Endodermal cell (in vitro differentiated cells): Measurements from ENCODE around the gene TXNDC11. TPM values are rescaled to one million over a fixed set of nuclear protein-coding genes. Genes with fewer than 3 reads are reported as not detected.
A peak's percentile ranks its signal among the peaks of the same experiment; 100 is the strongest.

Experiments used
- DNase-seq: peaks from one replicate; pipeline ENCODE4 v3.0.0-alpha.2; 2017
- H3K27ac ChIP-seq: 2 replicates; pipeline ENCODE4 v1.5.1; 2013; ENCODE audit warnings: mild to moderate bottlenecking, low read depth, low read length, moderate library complexity
- H3K27me3 ChIP-seq: 2 replicates; pipeline ENCODE4 v1.6.1; 2013; ENCODE audit warnings: mild to moderate bottlenecking, low read length, moderate library complexity; ENCODE audit not compliant: insufficient read depth, control insufficient read depth, poor library complexity, severe bottlenecking
- H3K36me3 ChIP-seq: 2 replicates; pipeline ENCODE4 v1.7.0; 2013; ENCODE audit warnings: mild to moderate bottlenecking, low read length, moderate library complexity; ENCODE audit not compliant: control insufficient read depth, insufficient read depth
- H3K4me1 ChIP-seq: one replicate; pipeline ENCODE4 v1.7.0; 2013; ENCODE audit warnings: low read length; ENCODE audit not compliant: control insufficient read depth, insufficient read depth
- H3K4me3 ChIP-seq: 2 replicates; pipeline ENCODE4 v1.5.1; 2013; ENCODE audit warnings: mild to moderate bottlenecking, low read length, moderate library complexity
- H3K9ac ChIP-seq: 2 replicates; pipeline ENCODE4 v1.6.1; 2013; ENCODE audit warnings: mild to moderate bottlenecking, low read length, moderate library complexity; ENCODE audit not compliant: poor library complexity, severe bottlenecking; ENCODE audit errors: extremely low read depth
- H3K9me3 ChIP-seq: 2 replicates; pipeline ENCODE4 v1.6.1; 2013; ENCODE audit warnings: mild to moderate bottlenecking, low read length, moderate library complexity; ENCODE audit not compliant: control insufficient read depth
- H3K27ac Mint-ChIP-seq: 2 replicates; pipeline ENCODE4 v1.8.0; 2020; ENCODE audit warnings: mixed read lengths
- H3K27me3 Mint-ChIP-seq: 2 replicates; pipeline ENCODE4 v1.8.0; 2021; ENCODE audit warnings: mild to moderate bottlenecking, mixed read lengths; ENCODE audit not compliant: insufficient read depth
- H3K36me3 Mint-ChIP-seq: 2 replicates; pipeline ENCODE4 v1.8.0; 2020; ENCODE audit warnings: low read depth, mixed read lengths
- H3K4me1 Mint-ChIP-seq: 2 replicates; pipeline ENCODE4 v1.8.0; 2020; ENCODE audit warnings: mixed read lengths
- H3K4me3 Mint-ChIP-seq: 2 replicates; pipeline ENCODE4 v1.8.0; 2020; ENCODE audit warnings: mild to moderate bottlenecking, moderate library complexity, mixed read lengths
- H3K9me3 Mint-ChIP-seq: 2 replicates; pipeline ENCODE4 v1.8.0; 2020; ENCODE audit warnings: mild to moderate bottlenecking, mixed read lengths
- WGBS, 2 experiments: methylation state at CpG; one replicate each; pipeline versions ENCODE4 v1.1.5 to v1.1.7; 2013; ENCODE audit warnings: missing lambda C conversion rate in 2 of 2, mixed read lengths in 1 of 2; ENCODE audit not compliant: insufficient coverage in 1 of 2, insufficient read length in 1 of 2; 5-methylcytosine and 5-hydroxymethylcytosine counted together
- total RNA-seq, 2 donors: library from RNA; stranded (reverse); fragmentation: NEBNext Ultra II Directional in 1 of 2; extraction: Animal tissue kit (Norgen Biotek cat#: 25700) in 1 of 2; gene quantifications; 2 replicates in 1 of 2; 3 replicates in 1 of 2; pipeline ENCODE4 v1.2.1, GENCODE V29; 2021
- TF ChIP-seq, protein P1 (sequence below): fragments of 200-600 bp; sonication (generic); conservative IDR thresholded peaks from 2 replicates; pipeline ENCODE4 v1.5.0; 2021; ENCODE audit warnings: antibody characterized with exemption, mild to moderate bottlenecking

The TXNDC11 gene
- total RNA-seq, 2 donors from 2014 or later: 16.4 to 20.8 TPM

DNA sequence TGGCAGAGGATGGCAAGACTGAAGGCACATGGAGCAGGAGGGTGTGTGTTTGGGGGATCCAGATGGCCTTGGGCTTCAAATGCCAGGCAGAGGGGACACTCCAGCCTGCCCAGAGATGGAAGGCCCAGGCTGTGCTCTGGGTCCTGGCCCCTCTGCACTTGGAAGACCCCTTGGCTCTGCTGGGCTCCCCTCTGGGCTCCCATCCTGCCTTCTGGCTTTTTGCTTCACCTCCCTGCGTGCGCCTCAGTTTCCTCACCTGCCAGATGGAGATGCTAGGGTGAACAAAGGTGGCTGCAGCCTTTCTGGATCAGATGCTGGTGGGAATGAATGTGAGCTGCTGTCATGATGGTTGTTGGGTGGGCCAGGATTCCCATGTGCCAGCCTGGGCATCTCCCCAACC is 71.4 kb downstream of the TXNDC11 start:
- H3K9me3 Mint-ChIP-seq: no peaks in the 10 kb centered on the region
- no peaks in the 10 kb centered on the region for H3K27me3 Mint-ChIP-seq
- no peak overlapping the region for H3K4me3 ChIP-seq
- H3K36me3 Mint-ChIP-seq: peaks cover 6% of the 10 kb centered on the region
- DNase-seq: no peak
- H3K9ac ChIP-seq: no peak overlapping the region
- no peak overlapping the region for H3K4me3 Mint-ChIP-seq
- peaks cover 12% of the 10 kb centered on the region for H3K4me1 ChIP-seq
- no peaks in the 10 kb centered on the region for H3K27me3 ChIP-seq
- H3K36me3 ChIP-seq: peaks cover 6% of the 10 kb centered on the region
- 90 to 98% methylated on average over 2 of the region's 2 CpGs for WGBS, 2 experiments
- H3K4me1 Mint-ChIP-seq: peaks cover 21% of the 10 kb centered on the region
- peak overlapping the region; percentile 58 for H3K27ac Mint-ChIP-seq
- H3K27ac ChIP-seq: no peak overlapping the region
- TF ChIP-seq, protein P1, sequence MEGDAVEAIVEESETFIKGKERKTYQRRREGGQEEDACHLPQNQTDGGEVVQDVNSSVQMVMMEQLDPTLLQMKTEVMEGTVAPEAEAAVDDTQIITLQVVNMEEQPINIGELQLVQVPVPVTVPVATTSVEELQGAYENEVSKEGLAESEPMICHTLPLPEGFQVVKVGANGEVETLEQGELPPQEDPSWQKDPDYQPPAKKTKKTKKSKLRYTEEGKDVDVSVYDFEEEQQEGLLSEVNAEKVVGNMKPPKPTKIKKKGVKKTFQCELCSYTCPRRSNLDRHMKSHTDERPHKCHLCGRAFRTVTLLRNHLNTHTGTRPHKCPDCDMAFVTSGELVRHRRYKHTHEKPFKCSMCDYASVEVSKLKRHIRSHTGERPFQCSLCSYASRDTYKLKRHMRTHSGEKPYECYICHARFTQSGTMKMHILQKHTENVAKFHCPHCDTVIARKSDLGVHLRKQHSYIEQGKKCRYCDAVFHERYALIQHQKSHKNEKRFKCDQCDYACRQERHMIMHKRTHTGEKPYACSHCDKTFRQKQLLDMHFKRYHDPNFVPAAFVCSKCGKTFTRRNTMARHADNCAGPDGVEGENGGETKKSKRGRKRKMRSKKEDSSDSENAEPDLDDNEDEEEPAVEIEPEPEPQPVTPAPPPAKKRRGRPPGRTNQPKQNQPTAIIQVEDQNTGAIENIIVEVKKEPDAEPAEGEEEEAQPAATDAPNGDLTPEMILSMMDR: no peak
- H3K9me3 ChIP-seq: no peaks in the 10 kb centered on the region

DNA sequence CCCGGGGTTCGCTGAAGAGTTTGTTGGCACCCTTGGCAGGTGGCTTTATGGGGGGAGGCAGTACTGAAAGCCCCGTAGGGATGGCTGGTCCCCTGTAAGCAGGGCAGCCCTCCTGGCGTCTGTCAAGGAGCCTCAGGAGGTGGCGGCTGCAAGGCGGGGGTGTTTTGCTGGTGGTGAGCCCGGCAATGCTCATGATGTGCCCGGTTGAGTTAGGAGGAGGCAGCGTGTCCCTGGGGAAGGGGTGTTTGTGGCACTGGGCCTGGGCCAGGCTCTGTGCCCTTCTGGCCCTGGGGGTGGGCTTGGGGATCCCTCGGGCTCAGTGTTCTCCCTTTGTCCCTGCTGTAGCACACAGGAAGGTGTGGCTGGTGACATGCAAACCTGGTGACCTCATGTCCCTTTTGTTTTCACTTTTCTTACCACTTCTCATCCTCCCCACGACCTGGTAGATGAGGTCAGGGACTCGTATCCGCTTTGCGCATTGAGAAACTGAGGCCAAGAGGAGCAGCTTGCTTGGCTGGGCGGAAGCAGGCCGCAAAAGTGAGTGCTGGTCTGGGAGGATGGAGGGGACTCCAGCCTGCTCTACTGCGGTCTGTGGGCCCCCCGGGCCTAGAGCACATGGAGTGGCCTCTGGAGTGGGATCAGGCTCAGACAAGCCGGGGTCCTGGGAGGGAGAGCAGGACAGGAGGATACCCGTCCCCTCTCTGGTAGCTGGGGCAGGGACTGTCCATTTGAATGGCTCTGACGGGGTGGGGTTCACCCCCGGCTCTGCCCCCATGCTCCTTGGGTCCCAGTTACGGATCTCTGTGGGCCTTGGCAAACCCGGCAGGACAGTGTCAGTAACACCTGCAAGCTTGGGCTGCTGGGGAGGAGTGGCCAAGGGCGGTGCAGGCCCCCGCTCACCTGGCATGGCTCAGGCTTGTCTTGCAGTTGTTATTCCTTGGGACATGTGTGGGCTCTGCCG is 72.2 kb downstream of the TXNDC11 start:
- TF ChIP-seq, protein P1: no peak
- Histone ChIP-seq H3K27me3 (no peaks in the 10 kb centered on the region), H3K9me3 (no peaks in the 10 kb centered on the region), H3K4me3 (peak overlapping the region; percentile 83), H3K27ac (no peak overlapping the region), H3K9ac (no peak overlapping the region), H3K36me3 (peaks cover 4% of the 10 kb centered on the region), H3K4me1 (peaks cover 12% of the 10 kb centered on the region)
- no peaks in the 10 kb centered on the region for H3K9me3 Mint-ChIP-seq
- 79 to 82% methylated on average over 14 to 27 of the region's 27 CpGs for WGBS, 2 experiments
- H3K4me1 Mint-ChIP-seq: peaks cover 21% of the 10 kb centered on the region
- DNase-seq: peak; percentile 50
- H3K27ac Mint-ChIP-seq: peak overlapping the region; percentile 58
- H3K4me3 Mint-ChIP-seq: peak overlapping the region; percentile 72
- peaks cover under 1% of the 10 kb centered on the region for H3K36me3 Mint-ChIP-seq
- no peaks in the 10 kb centered on the region for H3K27me3 Mint-ChIP-seq

DNA sequence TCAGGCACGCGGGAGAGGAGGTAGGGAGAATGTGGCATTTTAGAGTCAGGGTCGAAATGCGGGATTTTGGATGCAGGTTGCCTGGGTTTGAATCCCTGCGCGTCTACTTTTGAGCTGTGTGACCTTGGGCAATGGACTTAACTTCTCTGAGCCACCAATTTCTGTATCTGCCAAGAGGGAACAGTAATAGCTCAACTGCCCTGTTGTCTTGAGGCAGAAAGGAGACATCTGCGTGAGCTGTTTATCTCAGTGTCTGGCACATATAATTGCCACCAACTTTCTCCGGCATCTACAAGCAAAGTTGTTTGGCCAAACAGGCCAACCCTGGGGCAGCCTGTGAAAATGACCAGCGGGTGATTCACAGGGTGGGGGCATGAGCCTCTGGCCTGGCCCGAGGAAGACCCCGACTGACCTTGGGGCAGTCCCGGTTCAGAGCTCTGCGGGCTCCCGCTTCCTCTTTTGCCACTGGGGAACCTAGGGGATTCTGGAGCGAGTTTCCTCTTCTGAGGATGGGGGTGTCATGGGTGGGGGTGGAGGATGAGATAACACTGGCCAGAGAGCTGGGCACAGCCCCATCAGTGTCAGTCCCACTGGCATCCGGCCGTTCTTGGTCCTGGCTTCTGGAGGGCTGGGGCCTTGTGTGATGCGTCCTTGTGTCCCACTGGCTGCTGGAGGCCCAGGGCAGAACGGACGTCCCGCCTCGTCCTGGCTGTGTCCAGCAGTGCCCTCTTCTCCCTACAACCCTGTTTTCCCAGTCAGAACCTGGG is 73.1 kb downstream of the TXNDC11 start:
- no peaks in the 10 kb centered on the region for H3K9me3 Mint-ChIP-seq
- H3K9ac ChIP-seq: peak overlapping the region; percentile 73
- peak overlapping the region; percentile 83 for H3K4me3 ChIP-seq
- no peaks in the 10 kb centered on the region for H3K36me3 Mint-ChIP-seq
- H3K27me3 ChIP-seq: no peaks in the 10 kb centered on the region
- peaks cover 23% of the 10 kb centered on the region for H3K4me1 Mint-ChIP-seq
- H3K27me3 Mint-ChIP-seq: no peaks in the 10 kb centered on the region
- H3K4me3 Mint-ChIP-seq: peak overlapping the region; percentile 72
- TF ChIP-seq, protein P1: no peak
- peaks cover 12% of the 10 kb centered on the region for H3K4me1 ChIP-seq
- H3K27ac Mint-ChIP-seq: peak overlapping the region; percentile 48
- H3K27ac ChIP-seq: no peak overlapping the region
- WGBS, 2 experiments: 67 to 74% methylated on average over 16 to 22 of the region's 22 CpGs
- H3K36me3 ChIP-seq: peaks cover under 1% of the 10 kb centered on the region
- DNase-seq: peak; percentile 70
- H3K9me3 ChIP-seq: no peaks in the 10 kb centered on the region
